Measurements from ENCODE around the gene CEP44. TPM values are rescaled to one million over a fixed set of nuclear protein-coding genes. Genes with fewer than 3 reads are reported as not detected.

Gene CEP44, protein sequence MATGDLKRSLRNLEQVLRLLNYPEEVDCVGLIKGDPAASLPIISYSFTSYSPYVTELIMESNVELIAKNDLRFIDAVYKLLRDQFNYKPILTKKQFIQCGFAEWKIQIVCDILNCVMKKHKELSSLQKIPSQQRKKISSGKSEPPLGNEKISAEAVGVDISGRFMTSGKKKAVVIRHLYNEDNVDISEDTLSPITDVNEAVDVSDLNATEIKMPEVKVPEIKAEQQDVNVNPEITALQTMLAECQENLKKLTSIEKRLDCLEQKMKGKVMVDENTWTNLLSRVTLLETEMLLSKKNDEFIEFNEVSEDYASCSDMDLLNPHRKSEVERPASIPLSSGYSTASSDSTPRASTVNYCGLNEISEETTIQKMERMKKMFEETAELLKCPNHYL
- 10 to 100 TPM in 4 of 6 donors, 1 to 10 TPM in 2; 6.9 to 15.5 (median 12.0) TPM for polyA plus RNA-seq (ENCODE audit: low read depth in 6 of 6)

DNA sequence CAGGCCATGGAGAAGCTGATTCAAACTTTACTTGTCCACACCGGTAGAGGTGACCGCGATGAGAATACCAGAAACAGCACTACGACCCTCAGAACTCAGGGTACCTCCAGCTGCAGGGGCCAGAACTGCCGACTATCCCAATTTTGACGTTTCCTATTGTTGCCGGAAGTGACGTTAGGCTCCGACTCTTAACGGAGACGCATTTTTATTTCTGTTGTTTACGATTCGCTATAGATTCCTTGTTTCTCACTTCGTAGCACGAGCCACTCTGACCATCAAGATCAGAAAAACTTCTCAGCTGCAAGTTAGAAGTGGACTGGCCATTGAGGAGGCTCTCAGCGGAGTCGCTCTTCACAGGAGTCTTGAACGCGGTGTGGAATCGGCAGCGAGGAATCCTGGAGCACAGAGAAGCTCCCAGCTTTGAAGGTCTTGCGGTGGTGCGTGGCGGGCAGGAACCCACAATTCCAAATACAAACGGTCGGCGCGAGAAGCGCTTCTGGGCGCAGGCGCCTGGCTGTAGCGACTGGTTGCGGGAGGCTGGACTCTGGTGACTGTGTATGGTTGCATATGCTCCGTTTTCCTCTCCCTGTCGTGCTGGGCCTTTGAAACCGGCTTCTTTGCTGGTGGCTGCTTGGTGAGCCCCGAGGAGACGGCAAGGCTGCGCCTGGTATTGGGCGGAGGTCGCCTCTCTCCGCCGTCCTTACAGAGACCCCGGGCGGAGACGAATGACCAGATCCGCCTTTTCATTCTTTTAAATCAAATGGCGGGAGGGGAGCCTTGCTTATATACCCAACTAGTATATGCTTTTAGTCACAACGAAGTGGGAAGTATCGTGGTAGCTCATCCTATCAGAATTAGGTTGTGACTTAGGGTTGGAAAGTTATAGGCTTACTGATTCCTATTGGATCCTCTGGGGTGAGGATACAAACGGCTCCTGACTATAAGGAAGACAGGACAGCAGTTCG, at the start of gene CEP44, which contains the start of gene FBXO8:
CEP44 (plus strand) TSS at position 405 of the 965 bp plus-strand sequence. CDS start 15,211 bp downstream, outside the sequence.
FBXO8 (minus strand) TSS at position 161 of the 965 bp plus-strand sequence. CDS start 20,575 bp downstream, outside the sequence.
- ATAC-seq (ENCODE audit: low read depth in 2 of 2) (peak; percentile 67 to 73), DNase-seq (peak; percentile 71)
- Mint-ChIP-seq H3K27me3 (no peaks in the 10 kb centered on the region), H3K27ac (peak within 1 kb of the TSS; percentile 98 to 100 (median 100)), H3K4me1 (peaks cover 22 to 68% (median 45%) of the 10 kb centered on the region in 3 donors), H3K36me3 (peaks cover 6 to 8% of the 10 kb centered on the region in 2 donors), H3K9me3 (no peaks in the 10 kb centered on the region), H3K4me3 (peak within 1 kb of the TSS; percentile 96 to 100 (median 99))

DNA sequence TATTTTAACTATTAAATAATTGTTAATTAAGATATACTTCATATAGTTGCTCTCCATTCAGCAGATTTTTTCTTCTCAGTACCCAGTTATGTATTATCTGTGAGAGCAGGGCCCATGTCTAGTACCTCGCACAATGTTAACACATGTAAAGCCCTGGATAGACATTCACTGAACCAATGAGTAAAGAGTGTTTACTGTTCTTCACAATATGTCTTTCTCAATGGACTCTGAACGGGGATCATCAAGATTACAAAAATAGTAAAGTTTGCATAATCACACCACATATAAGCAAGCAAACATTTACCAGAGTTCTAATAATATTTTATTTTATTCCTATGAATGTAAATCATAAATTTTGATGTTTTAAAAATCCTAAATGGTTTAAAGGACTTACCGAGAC, 47.4 kb upstream of the CEP44 start:
- Mint-ChIP-seq H3K27me3 (no peaks in the 10 kb centered on the region), H3K9me3 (no peaks in the 10 kb centered on the region), H3K4me3 (no peak overlapping the region), H3K36me3 (peaks cover 0 to 8% of the 10 kb centered on the region in 2 donors), H3K4me1 (no peaks in the 10 kb centered on the region), H3K27ac (no peak overlapping the region)
- no peak for DNase-seq
- ATAC-seq (ENCODE audit: low read depth in 2 of 2), result no peak

DNA sequence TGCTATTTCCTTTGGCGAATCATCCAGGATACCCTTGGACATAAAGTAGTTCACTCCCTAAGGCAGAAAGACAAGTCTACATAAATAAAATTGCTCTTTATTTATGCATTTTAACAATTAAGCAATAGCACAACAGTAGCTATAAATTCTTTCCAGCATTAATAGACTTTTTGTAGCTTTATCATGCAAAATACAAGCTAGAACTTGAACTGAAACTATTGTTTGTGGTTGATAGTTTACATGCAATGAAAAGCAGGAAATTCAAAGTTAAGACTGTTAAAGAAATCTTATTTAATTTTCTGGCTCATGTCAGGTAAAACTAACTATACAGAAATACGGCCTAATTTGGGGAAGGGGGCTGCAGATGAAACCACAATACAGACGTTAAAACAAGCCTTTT, 42.5 kb upstream of the CEP44 start:
- H3K4me1 Mint-ChIP-seq, result peaks cover 0 to 5% (median 4%) of the 10 kb centered on the region in 3 donors
- no peak overlapping the region for H3K4me3 Mint-ChIP-seq
- ATAC-seq (ENCODE audit: low read depth in 2 of 2), result no peak
- DNase-seq, result no peak
- H3K27me3 Mint-ChIP-seq, result no peaks in the 10 kb centered on the region
- H3K27ac Mint-ChIP-seq, result no peak overlapping the region
- H3K9me3 Mint-ChIP-seq, result no peaks in the 10 kb centered on the region
- H3K36me3 Mint-ChIP-seq, result no peaks in the 10 kb centered on the region

DNA sequence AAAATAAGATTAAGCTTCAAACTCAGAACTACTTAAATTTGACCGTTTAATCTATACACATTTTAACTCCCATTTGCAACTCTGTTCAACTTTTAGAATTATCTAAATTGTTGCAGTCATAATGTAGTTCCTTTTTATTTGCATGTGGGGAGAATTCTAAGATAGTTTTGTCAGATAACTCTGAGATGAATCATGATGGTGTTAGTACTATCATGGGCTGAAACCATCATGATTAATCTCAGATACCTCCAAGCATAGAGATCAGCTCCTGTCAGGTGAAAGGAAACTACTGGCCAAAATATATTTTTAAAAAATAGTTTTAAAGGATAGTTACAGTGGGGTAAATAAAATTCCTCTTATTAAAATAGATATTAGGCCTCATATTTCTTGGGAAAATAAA, 39.3 kb upstream of the CEP44 start:
- ATAC-seq (ENCODE audit: low read depth in 2 of 2), result no peak
- H3K4me3 Mint-ChIP-seq, result no peak overlapping the region
- no peaks in the 10 kb centered on the region for H3K27me3 Mint-ChIP-seq
- no peak for DNase-seq
- H3K36me3 Mint-ChIP-seq, result no peaks in the 10 kb centered on the region
- H3K9me3 Mint-ChIP-seq, result no peaks in the 10 kb centered on the region
- H3K4me1 Mint-ChIP-seq, result peaks cover 0 to 5% (median 4%) of the 10 kb centered on the region in 3 donors
- H3K27ac Mint-ChIP-seq, result no peak overlapping the region

DNA sequence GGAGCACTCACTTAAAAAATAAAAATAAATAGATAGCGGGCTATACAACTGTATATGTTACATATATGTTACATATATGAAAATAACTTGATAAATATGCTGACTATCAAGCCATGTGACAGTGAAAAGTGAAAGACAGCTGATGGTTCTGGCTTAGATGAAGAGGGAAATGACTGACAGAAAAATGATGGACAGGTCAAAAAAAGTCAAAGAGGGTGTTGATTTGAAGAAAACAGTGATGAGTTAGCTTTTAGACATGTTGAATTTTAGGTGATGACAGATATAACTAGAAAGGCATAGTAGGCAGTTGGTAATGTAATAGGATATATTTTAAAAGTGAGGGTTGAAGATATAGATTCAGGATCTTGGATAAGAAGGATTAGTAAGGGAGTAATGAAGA, 38.0 kb upstream of the CEP44 start:
- Mint-ChIP-seq H3K4me3 (no peak overlapping the region), H3K36me3 (peaks cover 0 to 5% of the 10 kb centered on the region in 2 donors), H3K27ac (peak overlapping the region in 2 of 6 donors; percentile 1 to 43), H3K27me3 (no peaks in the 10 kb centered on the region), H3K9me3 (no peaks in the 10 kb centered on the region), H3K4me1 (peaks cover 0 to 5% (median 4%) of the 10 kb centered on the region in 3 donors)
- no peak for ATAC-seq (ENCODE audit: low read depth in 2 of 2)
- DNase-seq, result no peak

DNA sequence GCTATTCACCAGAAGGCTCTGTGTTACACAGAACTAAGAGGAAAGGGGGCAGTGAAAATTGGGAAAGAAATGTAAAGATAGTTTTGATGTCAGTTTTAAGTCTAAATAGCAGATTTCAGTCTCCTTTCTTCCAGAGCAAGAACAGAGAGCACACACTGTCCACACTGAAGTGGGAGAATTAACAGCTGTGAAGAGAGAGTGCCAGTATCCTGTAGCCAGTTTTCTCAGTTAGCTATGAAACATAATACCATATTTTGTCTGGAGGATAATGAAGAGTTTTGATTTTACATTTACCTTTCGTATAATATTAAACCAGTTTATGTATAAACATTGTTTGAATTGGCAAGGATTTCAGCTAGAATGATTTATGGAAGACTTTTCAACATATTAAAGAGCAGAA, 35.3 kb upstream of the CEP44 start:
- peaks cover 0 to 5% of the 10 kb centered on the region in 2 donors for H3K36me3 Mint-ChIP-seq
- peak overlapping the region in 1 of 6 donors; percentile 2 for H3K27ac Mint-ChIP-seq
- no peak overlapping the region for H3K4me3 Mint-ChIP-seq
- no peaks in the 10 kb centered on the region for H3K9me3 Mint-ChIP-seq
- H3K4me1 Mint-ChIP-seq, result peaks cover 0 to 5% (median 4%) of the 10 kb centered on the region in 3 donors
- DNase-seq (no peak), ATAC-seq (ENCODE audit: low read depth in 2 of 2) (no peak)
- no peaks in the 10 kb centered on the region for H3K27me3 Mint-ChIP-seq

DNA sequence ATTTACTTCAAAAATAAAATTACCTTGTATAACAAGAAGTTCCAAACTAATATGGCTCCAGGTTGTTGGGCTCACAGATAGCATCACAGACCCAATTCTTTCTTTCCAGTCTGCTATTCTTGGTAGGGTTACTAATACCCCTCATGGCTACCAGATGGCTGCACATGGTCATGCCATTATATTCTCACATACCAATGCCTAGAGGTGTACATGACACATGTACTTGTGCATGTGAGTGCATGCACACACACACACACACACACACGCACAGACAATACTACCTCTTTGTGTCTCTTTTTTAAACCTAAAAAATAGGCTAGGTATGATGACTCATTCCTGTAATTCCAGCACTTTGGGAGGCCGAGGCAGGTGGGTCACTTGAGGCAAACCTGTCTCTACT, 31.3 kb upstream of the CEP44 start:
- ATAC-seq (ENCODE audit: low read depth in 2 of 2), result no peak
- H3K4me3 Mint-ChIP-seq, result no peak overlapping the region
- no peaks in the 10 kb centered on the region for H3K27me3 Mint-ChIP-seq
- no peak overlapping the region for H3K27ac Mint-ChIP-seq
- no peaks in the 10 kb centered on the region for H3K4me1 Mint-ChIP-seq
- H3K36me3 Mint-ChIP-seq, result peaks cover 5 to 11% of the 10 kb centered on the region in 2 donors
- DNase-seq, result no peak
- no peaks in the 10 kb centered on the region for H3K9me3 Mint-ChIP-seq

DNA sequence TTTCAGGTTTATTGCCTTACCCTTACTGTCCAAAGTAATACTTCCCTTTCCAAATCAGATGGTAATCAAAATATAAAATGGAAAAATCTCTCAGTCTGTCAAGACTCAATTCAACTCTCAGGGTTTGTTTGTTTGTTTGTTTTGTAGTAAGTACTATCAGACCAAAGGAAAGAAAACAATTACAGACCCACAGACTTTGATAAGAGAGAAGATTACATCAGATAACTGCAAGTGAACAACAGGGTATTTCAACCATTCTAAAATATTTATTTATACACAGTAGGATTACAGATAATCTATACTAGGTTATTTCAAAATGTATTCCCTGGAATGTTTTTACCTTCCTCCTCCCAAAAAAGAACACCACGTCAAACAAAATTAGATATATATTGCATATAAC, 29.1 kb upstream of the CEP44 start:
- Mint-ChIP-seq H3K9me3 (no peaks in the 10 kb centered on the region), H3K4me3 (no peak overlapping the region), H3K27me3 (no peaks in the 10 kb centered on the region), H3K36me3 (peaks cover 5 to 11% of the 10 kb centered on the region in 2 donors), H3K4me1 (no peaks in the 10 kb centered on the region), H3K27ac (no peak overlapping the region)
- ATAC-seq (ENCODE audit: low read depth in 2 of 2) (no peak), DNase-seq (no peak)

DNA sequence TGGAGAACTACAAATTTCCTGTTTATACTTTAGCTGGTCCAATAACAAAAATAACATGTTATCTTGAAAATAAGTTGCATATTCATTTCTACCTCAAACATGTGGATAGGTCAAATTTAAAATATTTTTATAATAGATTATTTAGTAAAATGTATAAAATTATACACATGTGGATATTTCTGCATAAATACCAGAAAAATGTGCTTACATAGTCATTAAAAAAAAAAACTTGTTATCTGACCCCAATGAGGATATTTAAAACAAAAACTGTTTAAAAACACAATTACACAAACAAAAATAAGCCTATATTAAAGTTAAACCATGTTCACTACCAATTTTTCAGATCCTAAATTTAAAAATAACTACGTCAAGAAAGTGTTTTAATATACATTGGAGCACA, 28.3 kb upstream of the CEP44 start:
- peaks cover 0 to 11% of the 10 kb centered on the region in 2 donors for H3K36me3 Mint-ChIP-seq
- no peak for DNase-seq
- no peak overlapping the region for H3K27ac Mint-ChIP-seq
- no peaks in the 10 kb centered on the region for H3K27me3 Mint-ChIP-seq
- H3K4me1 Mint-ChIP-seq, result no peaks in the 10 kb centered on the region
- no peak overlapping the region for H3K4me3 Mint-ChIP-seq
- no peak for ATAC-seq (ENCODE audit: low read depth in 2 of 2)
- no peaks in the 10 kb centered on the region for H3K9me3 Mint-ChIP-seq

DNA sequence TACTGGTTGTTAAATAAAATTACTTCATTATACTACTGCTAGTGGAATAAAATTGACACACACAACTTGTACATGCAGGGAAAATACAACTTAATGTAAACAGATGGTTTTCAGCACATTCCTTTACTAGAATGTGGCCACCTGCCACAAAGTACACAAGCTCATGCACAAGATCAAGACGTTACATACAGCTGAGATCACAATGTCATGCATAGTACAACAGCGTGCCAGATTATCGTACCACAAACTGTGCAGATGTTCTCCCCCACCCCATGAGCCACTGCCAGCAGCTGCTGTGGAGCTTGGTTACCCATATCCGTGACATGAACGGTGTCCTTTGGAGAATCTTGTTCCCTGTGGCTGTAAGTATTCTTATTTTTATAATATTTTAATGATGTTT, 27.9 kb upstream of the CEP44 start:
- Mint-ChIP-seq H3K9me3 (no peaks in the 10 kb centered on the region), H3K27ac (no peak overlapping the region), H3K4me3 (no peak overlapping the region), H3K36me3 (peaks cover 0 to 11% of the 10 kb centered on the region in 2 donors), H3K27me3 (no peaks in the 10 kb centered on the region), H3K4me1 (no peaks in the 10 kb centered on the region)
- DNase-seq, result no peak
- ATAC-seq (ENCODE audit: low read depth in 2 of 2), result no peak

DNA sequence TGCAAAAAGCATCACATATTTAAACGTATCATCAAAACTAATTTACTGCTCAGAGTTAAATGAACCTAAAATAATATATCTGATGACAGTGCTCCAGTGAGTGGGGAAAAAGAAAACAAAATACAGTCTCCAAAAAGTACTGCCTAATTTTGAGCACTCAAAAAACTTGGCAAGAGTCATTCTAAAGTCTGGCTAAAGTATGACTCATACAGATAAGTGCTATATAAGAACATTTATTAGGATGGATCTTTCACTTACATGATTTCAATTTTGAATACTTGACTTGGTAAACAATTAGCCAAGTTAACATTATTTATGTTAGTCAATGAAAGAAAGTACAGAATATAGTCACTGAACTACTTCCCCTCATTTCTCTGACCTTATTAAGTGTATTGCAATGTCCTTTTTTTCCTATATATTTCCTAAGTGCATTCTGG, 27.4 kb upstream of the CEP44 start:
- H3K27ac Mint-ChIP-seq, result no peak overlapping the region
- no peak for DNase-seq
- no peak for ATAC-seq (ENCODE audit: low read depth in 2 of 2)
- H3K9me3 Mint-ChIP-seq, result no peaks in the 10 kb centered on the region
- no peaks in the 10 kb centered on the region for H3K27me3 Mint-ChIP-seq
- no peak overlapping the region for H3K4me3 Mint-ChIP-seq
- peaks cover 0 to 11% of the 10 kb centered on the region in 2 donors for H3K36me3 Mint-ChIP-seq
- no peaks in the 10 kb centered on the region for H3K4me1 Mint-ChIP-seq

DNA sequence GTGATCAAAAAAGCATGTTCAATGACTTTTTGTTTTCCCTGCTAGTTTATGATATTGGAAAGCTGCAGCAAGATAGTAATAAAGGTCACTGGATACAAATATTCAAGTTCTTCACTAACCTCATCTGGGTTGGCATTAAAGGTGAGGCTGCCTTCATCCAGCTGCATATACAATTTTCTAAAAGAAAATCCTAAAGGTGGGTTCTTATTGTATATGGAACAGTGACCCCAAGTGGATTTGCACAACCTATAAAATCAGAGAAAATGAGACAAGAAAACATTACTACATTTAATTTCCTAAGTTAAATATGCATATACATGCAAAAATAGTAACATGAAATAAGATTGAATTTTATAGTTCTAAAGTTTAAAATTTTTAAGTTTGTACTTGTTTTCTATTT, 24.1 kb upstream of the CEP44 start:
- peaks cover 3 to 7% (median 5%) of the 10 kb centered on the region in 3 donors for H3K4me1 Mint-ChIP-seq
- no peaks in the 10 kb centered on the region for H3K9me3 Mint-ChIP-seq
- H3K4me3 Mint-ChIP-seq, result no peak overlapping the region
- ATAC-seq (ENCODE audit: low read depth in 2 of 2) (no peak), DNase-seq (no peak)
- H3K27ac Mint-ChIP-seq, result no peak overlapping the region
- peaks cover 0 to 14% of the 10 kb centered on the region in 2 donors for H3K36me3 Mint-ChIP-seq
- H3K27me3 Mint-ChIP-seq, result no peaks in the 10 kb centered on the region

DNA sequence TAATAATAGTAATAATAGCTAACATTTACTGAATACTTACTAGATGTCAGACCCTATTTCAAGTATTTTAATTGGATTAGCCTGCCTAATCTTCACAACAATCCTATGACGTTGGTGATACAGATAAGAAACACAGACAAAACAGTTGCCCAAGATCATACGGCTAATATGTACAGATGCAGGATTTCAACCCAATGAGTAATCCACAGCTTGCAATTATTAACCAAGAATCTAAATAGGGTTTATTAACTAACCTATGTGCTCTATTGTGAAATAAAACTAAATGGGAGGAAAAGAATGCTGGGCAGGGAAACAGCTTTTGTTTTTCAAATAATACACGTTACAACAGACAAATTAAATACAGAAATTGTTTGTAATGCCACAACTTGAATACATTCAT, 23.6 kb upstream of the CEP44 start:
- H3K36me3 Mint-ChIP-seq, result peaks cover 0 to 14% of the 10 kb centered on the region in 2 donors
- H3K27me3 Mint-ChIP-seq, result no peaks in the 10 kb centered on the region
- peak overlapping the region in 1 of 6 donors; percentile 27 for H3K27ac Mint-ChIP-seq
- no peak for DNase-seq
- H3K9me3 Mint-ChIP-seq, result no peaks in the 10 kb centered on the region
- ATAC-seq (ENCODE audit: low read depth in 2 of 2), result no peak
- H3K4me3 Mint-ChIP-seq, result no peak overlapping the region
- H3K4me1 Mint-ChIP-seq, result peaks cover 3 to 7% (median 5%) of the 10 kb centered on the region in 3 donors
